Mesendoderm (in vitro differentiated cells): ENCODE results near the gene MAB21L2.

Source experiments
- DNase-seq: peaks from one replicate; pipeline ENCODE4 v3.0.0; 2013
- H2AK5ac ChIP-seq: 2 replicates; pipeline ENCODE4 v1.6.1; 2013; ENCODE audit warnings: low read length, inconsistent platforms
- H2BK120ac ChIP-seq: 2 replicates; pipeline ENCODE4 v1.6.1; 2013; ENCODE audit warnings: low read depth, mild to moderate bottlenecking, low read length, moderate library complexity, mixed read lengths
- H2BK15ac ChIP-seq: replicated peaks from 2 replicates; pipeline ENCODE4 v1.6.1; 2013; ENCODE audit warnings: low read depth, mild to moderate bottlenecking, moderate library complexity
- H2BK5ac ChIP-seq: 2 replicates; pipeline ENCODE4 v1.6.1; 2013; ENCODE audit warnings: low read length, inconsistent platforms
- H3K18ac ChIP-seq: 2 replicates; pipeline ENCODE4 v1.6.1; 2013; ENCODE audit warnings: mild to moderate bottlenecking, low read length, mixed read lengths
- H3K23ac ChIP-seq: one replicate; pipeline ENCODE4 v1.6.1; 2013; ENCODE audit warnings: low read length
- H3K27ac ChIP-seq: 2 replicates; pipeline ENCODE4 v1.5.1; 2013; ENCODE audit warnings: low read depth, mild to moderate bottlenecking, inconsistent platforms, low read length, moderate library complexity
- H3K27me3 ChIP-seq: 2 replicates; pipeline ENCODE4 v1.6.1; 2013; ENCODE audit warnings: low read length, control low read depth, mild to moderate bottlenecking, inconsistent platforms; ENCODE audit not compliant: insufficient read depth, poor library complexity
- H3K36me3 ChIP-seq: 2 replicates; pipeline ENCODE4 v1.6.1; 2013; ENCODE audit warnings: low read length, inconsistent platforms; ENCODE audit not compliant: control insufficient read depth, insufficient read depth
- H3K4ac ChIP-seq: one replicate; pipeline ENCODE4 v1.6.1; 2013; ENCODE audit warnings: low read depth, mild to moderate bottlenecking, low read length, moderate library complexity
- H3K4me1 ChIP-seq: 2 replicates; pipeline ENCODE4 v1.6.1; 2013; ENCODE audit warnings: low read depth, low read length, inconsistent platforms; ENCODE audit not compliant: control insufficient read depth
- H3K4me2 ChIP-seq: 2 replicates; pipeline ENCODE4 v1.6.1; 2013; ENCODE audit warnings: low read length
- H3K4me3 ChIP-seq: 2 replicates; pipeline ENCODE4 v1.5.1; 2013; ENCODE audit warnings: mild to moderate bottlenecking, low read length
- H3K56ac ChIP-seq: one replicate; pipeline ENCODE4 v1.6.1; 2013; ENCODE audit warnings: low read length
- H3K79me1 ChIP-seq: 2 replicates; pipeline ENCODE4 v1.6.1; 2013; ENCODE audit warnings: low read length, inconsistent platforms
- H3K79me2 ChIP-seq: 2 replicates; pipeline ENCODE4 v1.6.1; 2013; ENCODE audit warnings: mild to moderate bottlenecking, low read length; ENCODE audit not compliant: control insufficient read depth, insufficient read depth
- H3K9ac ChIP-seq: 2 replicates; pipeline ENCODE4 v1.6.1; 2013; ENCODE audit warnings: low read length, inconsistent platforms
- H4K5ac ChIP-seq: one replicate; pipeline ENCODE4 v1.6.1; 2013; ENCODE audit warnings: low read length
- H4K8ac ChIP-seq: one replicate; pipeline ENCODE4 v1.6.1; 2013; ENCODE audit warnings: low read depth, mild to moderate bottlenecking, control low read depth, low read length, moderate library complexity
- WGBS: extraction: QIAGEN DNeasy Blood & Tissue Kit; methylation state at CpG from one replicate; pipeline ENCODE4 v1.1.7; 2013; ENCODE audit warnings: low lambda C conversion rate, missing lambda C conversion rate; ENCODE audit not compliant: insufficient coverage; ENCODE audit errors: extremely low coverage; 5-methylcytosine and 5-hydroxymethylcytosine counted together

The MAB21L2 gene

DNA sequence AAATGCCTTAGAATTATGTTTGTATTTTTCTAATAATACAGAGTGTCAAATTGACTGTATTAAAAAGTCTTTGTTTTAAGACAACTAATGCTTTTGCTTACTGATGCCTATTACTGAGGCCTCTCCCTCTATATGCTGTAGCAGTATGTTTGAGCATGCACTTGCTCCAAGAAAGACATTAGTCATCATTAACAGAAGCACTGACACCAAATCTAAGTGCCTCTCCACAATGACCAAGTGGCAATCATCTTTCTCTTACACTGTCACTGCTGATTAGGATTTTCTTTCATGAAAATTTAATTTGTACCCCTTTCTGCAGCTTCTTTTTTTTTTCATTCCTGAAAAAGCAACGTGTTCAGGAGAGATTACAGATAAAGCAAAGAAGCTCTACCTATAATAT lies 11.1 kb upstream of the MAB21L2 start:
- WGBS: no CpG with 5 or more reads among the region's 1 CpG
- Histone ChIP-seq H3K4ac (no peak overlapping the region), H2BK5ac (no peak overlapping the region), H4K8ac (no peak overlapping the region), H4K5ac (no peak overlapping the region), H3K79me2 (no peaks in the 10 kb centered on the region), H2AK5ac (no peak overlapping the region), H3K27me3 (no peaks in the 10 kb centered on the region), H3K4me3 (no peak overlapping the region), H3K4me2 (no peak overlapping the region), H3K9ac (no peak overlapping the region), H3K79me1 (no peaks in the 10 kb centered on the region), H2BK15ac (no peak overlapping the region), H3K36me3 (no peaks in the 10 kb centered on the region), H3K18ac (no peak overlapping the region), H3K23ac (no peak overlapping the region), H2BK120ac (no peak overlapping the region), H3K56ac (no peak overlapping the region), H3K27ac (no peak overlapping the region), H3K4me1 (no peaks in the 10 kb centered on the region)
- no peak for DNase-seq

DNA sequence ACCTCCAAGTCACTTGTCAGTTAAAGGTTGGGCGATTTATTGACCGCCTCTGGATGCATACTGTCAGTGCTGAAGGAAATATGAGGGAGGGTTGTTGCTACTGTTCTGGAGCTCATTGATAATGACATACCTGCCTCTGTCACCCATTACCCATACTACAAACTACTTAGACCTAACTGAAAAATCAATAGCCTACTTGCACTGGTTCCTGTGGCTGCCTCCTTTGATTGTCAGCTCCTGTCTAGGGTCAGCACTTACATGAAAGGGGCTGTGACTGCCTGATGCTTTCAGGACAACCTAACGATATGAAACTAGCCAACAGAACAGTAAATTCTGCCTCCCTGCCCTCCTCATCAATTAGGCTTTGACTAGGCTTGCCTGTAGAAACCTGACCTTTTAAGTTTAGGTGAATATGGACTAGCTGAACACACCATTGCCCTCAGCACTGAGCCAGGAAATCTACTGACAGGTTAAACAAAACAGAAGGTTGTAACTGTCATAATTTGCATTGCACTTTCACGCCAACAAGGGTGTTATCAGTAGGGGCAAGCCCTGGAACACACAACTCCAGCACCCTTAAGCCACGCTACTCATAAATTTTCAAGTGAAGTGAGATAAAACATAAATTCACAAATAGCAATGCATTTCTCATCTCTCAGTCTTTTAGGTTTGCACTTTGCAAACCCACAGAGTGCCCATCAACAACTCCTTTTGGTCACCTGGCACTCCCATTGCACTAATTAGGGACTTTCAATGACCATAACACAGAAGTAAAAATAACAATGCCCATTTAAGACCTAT lies 9.0 kb upstream of the MAB21L2 start:
- Histone ChIP-seq H3K36me3 (no peaks in the 10 kb centered on the region), H3K79me2 (no peaks in the 10 kb centered on the region), H4K5ac (no peak overlapping the region), H3K56ac (no peak overlapping the region), H2BK5ac (no peak overlapping the region), H3K4me2 (no peak overlapping the region), H3K79me1 (no peaks in the 10 kb centered on the region), H3K27ac (no peak overlapping the region), H3K4me3 (no peak overlapping the region), H2BK120ac (no peak overlapping the region), H3K18ac (no peak overlapping the region), H3K4ac (no peak overlapping the region), H3K9ac (no peak overlapping the region), H2AK5ac (no peak overlapping the region), H3K4me1 (no peaks in the 10 kb centered on the region), H3K27me3 (no peaks in the 10 kb centered on the region), H2BK15ac (no peak overlapping the region), H3K23ac (no peak overlapping the region), H4K8ac (no peak overlapping the region)
- no CpG with 5 or more reads among the region's 5 CpGs for WGBS
- no peak for DNase-seq

DNA sequence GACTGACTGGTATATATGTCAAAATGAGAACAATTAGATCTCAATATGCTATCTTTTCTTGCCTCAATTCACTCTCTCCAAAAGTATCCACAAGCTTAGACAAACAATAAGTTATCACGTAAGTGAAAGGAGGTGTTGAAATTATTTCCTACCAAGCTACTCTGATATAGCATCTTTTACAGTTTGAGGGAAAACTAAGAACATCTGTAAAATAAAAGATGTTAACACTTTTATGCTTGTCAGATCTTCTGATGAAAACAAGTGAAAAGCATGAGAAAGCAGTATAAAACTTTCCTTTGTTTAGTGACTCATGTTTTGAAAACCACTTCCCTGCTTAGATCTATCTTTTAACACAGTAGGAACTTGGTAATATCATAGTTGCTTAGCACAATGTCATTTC lies 8.4 kb upstream of the MAB21L2 start:
- DNase-seq: no peak
- Histone ChIP-seq H3K4me3 (no peak overlapping the region), H2BK5ac (no peak overlapping the region), H3K9ac (no peak overlapping the region), H4K8ac (no peak overlapping the region), H3K4me1 (no peaks in the 10 kb centered on the region), H3K36me3 (no peaks in the 10 kb centered on the region), H2BK15ac (no peak overlapping the region), H3K27me3 (no peaks in the 10 kb centered on the region), H4K5ac (no peak overlapping the region), H3K79me2 (no peaks in the 10 kb centered on the region), H3K18ac (no peak overlapping the region), H3K79me1 (no peaks in the 10 kb centered on the region), H2AK5ac (no peak overlapping the region), H3K27ac (no peak overlapping the region), H2BK120ac (no peak overlapping the region), H3K4me2 (no peak overlapping the region), H3K4ac (no peak overlapping the region), H3K23ac (no peak overlapping the region), H3K56ac (no peak overlapping the region)
- WGBS: no CpG with 5 or more reads among the region's 1 CpG

DNA sequence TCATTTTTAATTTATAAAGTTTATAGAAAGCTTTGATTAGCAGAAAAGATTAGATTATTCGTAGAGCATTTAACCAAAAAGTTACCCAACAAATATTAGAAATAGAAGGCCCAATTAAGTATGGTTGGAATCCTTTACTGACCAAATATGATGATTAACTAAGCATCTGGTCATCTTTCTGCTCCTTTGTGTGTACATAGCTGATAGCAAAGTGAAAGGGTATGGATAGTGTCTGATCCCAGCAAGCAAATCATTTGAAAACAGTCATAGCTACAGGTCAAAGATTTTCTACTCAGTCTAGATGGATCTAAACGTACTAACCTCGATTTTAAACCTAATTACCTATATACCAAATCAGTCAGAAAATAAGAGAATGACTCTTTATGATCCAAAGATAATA lies 7.3 kb upstream of the MAB21L2 start:
- H3K9ac ChIP-seq: no peak overlapping the region
- no peaks in the 10 kb centered on the region for H3K27me3 ChIP-seq
- no peak overlapping the region for H2BK120ac ChIP-seq
- no peaks in the 10 kb centered on the region for H3K36me3 ChIP-seq
- H3K56ac ChIP-seq: no peak overlapping the region
- H2BK15ac ChIP-seq: no peak overlapping the region
- no peak for DNase-seq
- H2AK5ac ChIP-seq: no peak overlapping the region
- H3K4me2 ChIP-seq: no peak overlapping the region
- H3K23ac ChIP-seq: no peak overlapping the region
- no peak overlapping the region for H3K4ac ChIP-seq
- H4K8ac ChIP-seq: no peak overlapping the region
- WGBS: no CpG with 5 or more reads among the region's 3 CpGs
- peaks cover 4% of the 10 kb centered on the region for H3K4me1 ChIP-seq
- no peak overlapping the region for H4K5ac ChIP-seq
- H3K27ac ChIP-seq: no peak overlapping the region
- no peak overlapping the region for H3K18ac ChIP-seq
- no peak overlapping the region for H3K4me3 ChIP-seq
- no peaks in the 10 kb centered on the region for H3K79me1 ChIP-seq
- H3K79me2 ChIP-seq: no peaks in the 10 kb centered on the region
- H2BK5ac ChIP-seq: no peak overlapping the region

DNA sequence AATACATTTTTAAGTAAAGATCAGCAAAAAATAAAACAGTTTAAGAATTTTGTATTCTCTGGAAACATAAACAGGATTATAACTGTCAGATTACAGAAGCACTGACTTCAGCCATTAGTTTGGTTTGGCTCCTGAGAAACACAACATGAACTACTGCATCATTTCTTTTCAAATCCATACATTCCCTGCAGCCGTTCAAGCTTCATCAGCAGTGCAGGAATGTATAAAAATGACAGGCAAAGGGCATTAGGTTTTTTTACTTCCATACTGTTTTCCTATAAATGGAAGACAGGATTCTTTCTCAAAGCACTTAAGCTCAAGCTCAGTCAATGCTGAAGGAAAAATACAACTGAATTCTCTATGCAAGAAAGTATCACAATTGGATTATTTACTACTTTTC lies 4.2 kb upstream of the MAB21L2 start:
- no peak overlapping the region for H3K9ac ChIP-seq
- no peak overlapping the region for H3K56ac ChIP-seq
- no CpG with 5 or more reads among the region's 1 CpG for WGBS
- peaks cover 7% of the 10 kb centered on the region for H3K4me1 ChIP-seq
- no peak overlapping the region for H3K4ac ChIP-seq
- H2AK5ac ChIP-seq: no peak overlapping the region
- H3K18ac ChIP-seq: no peak overlapping the region
- H2BK15ac ChIP-seq: no peak overlapping the region
- H3K79me2 ChIP-seq: no peaks in the 10 kb centered on the region
- H3K4me2 ChIP-seq: no peak overlapping the region
- DNase-seq: no peak
- no peaks in the 10 kb centered on the region for H3K79me1 ChIP-seq
- H3K27ac ChIP-seq: no peak overlapping the region
- no peak overlapping the region for H2BK5ac ChIP-seq
- peaks cover 4% of the 10 kb centered on the region for H3K27me3 ChIP-seq
- H3K4me3 ChIP-seq: no peak overlapping the region
- no peak overlapping the region for H2BK120ac ChIP-seq
- no peak overlapping the region for H3K23ac ChIP-seq
- H4K8ac ChIP-seq: no peak overlapping the region
- H3K36me3 ChIP-seq: no peaks in the 10 kb centered on the region
- H4K5ac ChIP-seq: no peak overlapping the region
